Measurements from ENCODE around the gene MCOLN1.
"Not testable (repeated sequence)": the region's sequence is repeated elsewhere in the genome, so short reads cannot be mapped to it uniquely, and the experiment has no call there.

MCOLN1 gene

GRCh38 chr19:7545300-7545699 is 22.9 kb downstream of the MCOLN1 start:
- peak; percentile 4 for DNase-seq

- no peak for DNase-seq
Observed at GRCh38 chr19:7545904-7546303, 23.5 kb downstream of the MCOLN1 start.

DNA sequence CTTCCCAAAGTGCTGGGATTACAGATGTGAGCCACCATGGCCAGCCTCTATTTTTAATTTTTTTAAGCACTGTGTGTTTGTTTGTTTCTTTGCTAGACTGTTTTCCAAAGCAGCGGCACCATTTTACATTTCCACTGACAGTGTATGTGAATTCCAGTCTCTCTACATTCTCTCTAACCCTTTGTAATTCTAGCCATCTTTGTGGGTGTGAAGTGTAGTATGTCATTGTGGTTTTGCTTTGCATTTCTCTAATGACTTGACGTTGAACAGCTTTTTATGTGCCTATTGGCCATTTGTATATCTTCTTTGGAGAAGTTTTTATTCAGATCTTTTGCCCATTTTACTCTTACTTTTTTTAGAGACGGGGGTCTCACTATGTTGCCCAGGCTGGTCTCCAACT is 24.7 kb downstream of the MCOLN1 start:
- no peak for DNase-seq

- DNase-seq: no peak
Observed at GRCh38 chr19:7549429-7550148, 27.2 kb downstream of the MCOLN1 start.

DNA sequence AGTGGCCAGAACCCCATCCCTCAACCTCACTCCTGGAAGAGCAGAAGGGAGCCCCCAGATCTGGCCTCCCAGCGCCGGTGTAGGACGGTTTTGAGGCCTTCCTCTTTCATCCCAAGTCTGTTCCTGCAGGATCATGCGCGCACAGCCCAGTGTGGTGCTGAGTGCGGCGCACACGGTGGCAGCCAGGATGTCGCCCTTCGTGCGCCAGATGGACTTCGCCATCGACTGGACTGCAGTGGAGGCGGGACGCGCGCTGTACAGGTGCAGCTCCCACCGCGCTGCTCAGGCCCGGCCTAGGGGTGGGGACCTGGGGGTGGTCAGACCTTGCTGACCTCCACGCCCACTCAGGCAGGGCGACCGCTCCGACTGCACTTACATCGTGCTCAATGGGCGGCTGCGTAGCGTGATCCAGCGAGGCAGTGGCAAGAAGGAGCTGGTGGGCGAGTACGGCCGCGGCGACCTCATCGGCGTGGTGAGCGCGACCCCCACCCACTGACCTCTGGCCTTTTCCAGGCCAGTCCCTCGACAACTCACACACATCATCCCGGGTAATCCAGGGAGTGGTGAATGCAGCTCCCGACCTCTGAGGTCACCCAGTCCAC is 27.8 kb downstream of the MCOLN1 start:
- DNase-seq: no peak

- DNase-seq: peak; percentile 65
Observed at GRCh38 chr19:7550987-7551761, 28.8 kb downstream of the MCOLN1 start.

GRCh38 chr19:7552781-7553180 is 30.4 kb downstream of the MCOLN1 start:
- no peak for DNase-seq

DNA sequence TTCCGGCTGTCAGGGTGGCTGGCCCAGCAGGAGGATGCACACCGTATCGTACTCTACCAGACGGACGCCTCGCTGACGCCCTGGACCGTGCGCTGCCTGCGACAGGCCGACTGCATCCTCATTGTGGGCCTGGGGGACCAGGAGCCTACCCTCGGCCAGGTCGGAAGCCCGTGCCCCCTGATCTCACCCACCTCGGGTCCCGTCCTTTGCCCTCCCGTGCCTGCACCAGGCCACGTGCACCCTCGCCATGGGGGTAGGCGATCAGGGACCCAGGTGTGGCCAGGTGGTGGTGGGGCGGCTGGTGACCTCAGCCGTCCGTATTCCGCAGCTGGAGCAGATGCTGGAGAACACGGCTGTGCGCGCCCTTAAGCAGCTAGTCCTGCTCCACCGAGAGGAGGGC is 32.1 kb downstream of the MCOLN1 start:
- DNase-seq: no peak

- no peak for DNase-seq
Observed at GRCh38 chr19:7554990-7555864, 32.8 kb downstream of the MCOLN1 start.

DNA sequence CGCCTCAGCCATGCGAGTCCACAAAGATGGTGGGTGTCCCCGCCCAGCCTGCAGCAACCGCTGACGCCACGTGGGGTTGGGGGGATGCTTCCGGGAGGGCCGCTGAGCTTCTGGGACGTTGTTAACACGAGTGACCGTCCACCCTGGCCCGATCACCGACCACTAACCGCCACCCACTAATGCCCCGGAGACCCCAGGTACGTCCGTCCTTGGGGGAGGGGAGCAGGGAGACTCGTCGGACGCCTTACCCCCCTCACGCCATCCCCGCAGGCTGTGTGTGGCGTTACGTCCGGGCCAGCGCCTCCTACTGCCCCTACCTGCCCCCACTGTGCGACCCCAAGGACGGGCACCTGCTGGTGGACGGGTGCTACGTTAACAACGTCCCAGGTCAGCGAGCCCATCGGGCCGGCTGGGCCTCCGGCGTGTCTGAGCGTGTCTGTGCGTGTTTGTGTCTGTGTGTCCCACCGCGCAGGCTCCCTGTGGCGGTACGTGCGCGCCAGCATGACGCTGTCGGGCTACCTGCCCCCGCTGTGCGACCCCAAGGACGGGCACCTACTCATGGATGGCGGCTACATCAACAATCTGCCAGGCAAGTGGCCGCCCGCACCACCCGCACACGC is 34.4 kb downstream of the MCOLN1 start:
- DNase-seq: no peak

DNA sequence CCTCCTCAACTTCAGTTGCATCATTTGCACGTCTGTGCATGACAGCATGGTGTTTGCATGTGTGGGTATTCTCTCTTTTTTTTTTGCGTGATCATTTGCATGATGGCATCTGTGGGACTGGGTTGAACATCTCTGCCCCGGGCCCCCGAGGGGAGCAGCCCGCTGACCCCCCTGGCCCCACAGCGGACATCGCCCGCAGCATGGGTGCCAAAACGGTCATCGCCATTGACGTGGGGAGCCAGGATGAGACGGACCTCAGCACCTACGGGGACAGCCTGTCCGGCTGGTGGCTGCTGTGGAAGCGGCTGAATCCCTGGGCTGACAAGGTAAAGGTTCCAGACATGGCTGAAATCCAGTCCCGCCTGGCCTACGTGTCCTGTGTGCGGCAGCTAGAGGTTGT is 36.2 kb downstream of the MCOLN1 start:
- DNase-seq: no peak

DNA sequence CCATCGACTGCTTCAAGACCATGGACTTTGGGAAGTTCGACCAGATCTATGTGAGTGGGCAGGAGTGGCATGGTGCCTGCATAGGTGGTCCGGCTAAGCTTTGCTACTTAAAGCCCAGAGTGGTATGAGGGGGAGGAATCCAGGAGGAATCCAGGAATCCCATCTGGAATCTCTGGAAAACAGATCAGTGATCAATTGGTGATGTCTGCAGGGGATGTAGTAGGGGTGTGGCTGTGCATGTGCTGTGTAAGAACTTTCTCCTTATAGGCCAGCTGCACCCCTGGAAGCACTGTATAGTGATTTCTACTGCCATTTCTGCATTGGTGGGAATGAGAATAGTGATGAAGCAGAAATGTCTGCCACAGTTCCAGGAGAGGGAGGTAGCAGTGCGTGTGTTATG is 36.7 kb downstream of the MCOLN1 start:
- no peak for DNase-seq

DNA sequence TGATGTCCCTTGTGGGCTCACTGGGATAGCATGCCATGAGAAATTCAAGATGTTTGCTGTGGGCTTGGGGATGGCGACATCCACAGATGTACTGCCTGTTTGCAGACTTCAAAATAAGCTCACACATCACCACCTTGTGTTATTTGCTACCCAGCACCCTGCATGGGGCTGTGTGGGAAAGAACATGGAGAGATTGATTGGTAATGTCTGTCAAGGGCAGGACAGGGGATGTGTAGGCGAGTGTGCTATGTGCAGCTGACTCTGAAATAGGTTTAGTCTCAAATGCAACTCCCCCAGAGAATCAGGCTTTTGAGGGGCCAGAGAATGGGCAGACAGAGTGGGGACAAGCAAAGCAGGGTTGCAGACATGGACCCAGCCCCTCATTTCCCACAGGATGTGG is 37.8 kb downstream of the MCOLN1 start:
- DNase-seq: no peak

GRCh38 chr19:7561325-7561724 is 38.9 kb downstream of the MCOLN1 start:
- DNase-seq: no peak

DNA sequence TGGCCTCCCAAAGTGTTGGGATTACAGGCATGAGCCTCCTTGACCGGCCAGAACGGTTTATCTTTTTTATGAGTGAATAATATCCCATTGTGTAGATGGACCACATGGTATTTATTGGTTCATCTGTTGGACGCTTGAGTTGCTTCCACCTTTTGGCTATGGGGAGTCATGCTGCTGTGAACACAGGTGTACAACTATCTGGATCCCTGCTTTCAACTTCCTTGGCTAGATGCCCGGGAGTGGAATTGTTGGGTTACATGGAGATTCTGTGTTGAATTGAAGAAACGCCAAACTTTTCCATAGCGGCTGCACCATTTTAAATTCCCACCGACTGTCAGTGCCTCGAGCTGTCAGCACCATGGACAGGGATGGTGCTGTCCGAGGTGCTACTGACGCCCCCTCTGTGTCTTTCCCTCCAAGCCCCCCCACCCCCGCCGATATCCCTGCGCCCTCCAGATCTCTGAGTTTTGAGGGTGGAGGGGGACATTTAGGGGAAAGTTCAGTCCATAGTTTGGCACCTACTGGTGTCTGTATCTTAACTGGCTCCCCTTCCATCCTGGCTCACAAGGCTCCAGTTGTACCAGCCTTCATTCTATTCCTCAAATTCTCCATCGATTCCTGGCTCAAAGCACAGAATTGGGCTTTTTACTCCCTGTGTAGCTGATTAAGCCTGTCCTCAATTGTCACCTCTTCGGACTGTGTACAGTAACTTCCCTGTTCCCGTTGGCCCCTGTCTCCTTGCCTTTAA is 40.4 kb downstream of the MCOLN1 start:
- DNase-seq: no peak

GRCh38 chr19:7564866-7565265 is 42.4 kb downstream of the MCOLN1 start:
- DNase-seq: no peak

GRCh38 chr19:7565332-7565731 is 42.9 kb downstream of the MCOLN1 start:
- DNase-seq: no peak

GRCh38 chr19:7570761-7571160 is 48.3 kb downstream of the MCOLN1 start:
- no peak for DNase-seq

DNA sequence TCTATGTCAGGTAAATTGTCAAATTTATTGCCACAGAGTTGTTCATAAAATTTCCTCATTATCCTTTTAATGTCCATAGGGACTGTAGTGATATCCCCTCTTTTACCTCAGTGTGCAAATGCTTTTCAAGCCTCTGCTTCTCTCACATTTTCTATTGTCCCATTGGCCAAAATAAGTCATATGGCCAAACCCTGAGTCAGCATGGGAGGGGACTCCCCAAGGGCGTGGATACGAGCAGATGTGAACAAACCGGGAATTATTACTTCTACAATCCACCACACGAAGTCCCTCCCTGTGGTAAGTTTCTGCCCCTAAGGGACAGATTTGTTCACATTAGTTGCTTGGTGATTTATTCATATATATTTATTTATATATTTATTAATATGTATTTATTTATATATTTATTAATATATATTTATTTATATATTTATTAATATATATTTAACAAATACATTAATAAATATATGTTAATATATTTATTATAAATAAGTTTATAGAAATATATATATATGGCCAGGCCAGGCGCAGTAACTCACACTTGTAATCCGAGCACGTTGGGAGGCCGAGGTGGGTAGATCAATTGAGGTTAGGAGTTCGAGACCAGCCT is 53.1 kb downstream of the MCOLN1 start:
- DNase-seq: no peak

DNA sequence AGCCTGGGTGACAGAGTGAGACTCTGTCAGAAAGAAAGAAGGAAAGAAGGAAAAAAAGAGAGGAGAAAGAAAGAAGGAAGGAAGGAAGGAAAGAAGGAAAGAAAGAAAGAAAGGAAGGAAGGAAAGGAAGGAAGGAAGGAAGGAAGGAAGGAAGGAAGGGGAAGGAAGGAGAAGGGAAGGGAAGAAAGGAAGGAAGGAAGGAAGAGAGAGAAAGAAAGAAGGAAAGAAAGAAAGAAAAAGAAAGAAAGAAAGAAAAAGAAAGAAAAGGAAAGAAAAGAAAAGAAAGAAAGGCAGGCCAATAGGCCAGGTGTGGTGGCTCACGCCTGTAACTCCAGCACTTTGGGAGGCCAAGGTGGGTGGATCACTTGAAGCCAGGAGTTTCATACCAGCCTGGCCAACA is 55.0 kb downstream of the MCOLN1 start:
- not testable (repeated sequence) for DNase-seq

GRCh38 chr19:7578127-7578526 is 55.7 kb downstream of the MCOLN1 start:
- no peak for DNase-seq
